Mucosa of descending colon (tissue), 3 donors: ENCODE measurements around the gene JAM2. TPM values are rescaled to one million over a fixed set of nuclear protein-coding genes. Genes with fewer than 3 reads are reported as not detected.
"Not testable (repeated sequence)": the region's sequence is repeated elsewhere in the genome, so short reads cannot be mapped to it uniquely, and the experiment has no call there.

Source experiments
- ATAC-seq: fragments of 200-7000 bp; cut with Tn5 transposase; one replicate; pipeline ENCODE4 v1.9.1; 2020; ENCODE audit warnings: mild to moderate bottlenecking, moderate library complexity
- DNase-seq, 3 donors: peaks; one replicate each; pipeline ENCODE4 v3.0.0-alpha.2; 2020
- H3K36me3 ChIP-seq: fragments of 200-600 bp; one replicate; pipeline ENCODE4 v1.8.0; 2021; ENCODE audit warnings: low read depth, mild to moderate bottlenecking
- H3K4me1 ChIP-seq: fragments of 200-600 bp; one replicate; pipeline ENCODE4 v1.8.0; 2021; ENCODE audit warnings: low read depth, mild to moderate bottlenecking
- H3K4me3 ChIP-seq: fragments of 200-600 bp; one replicate; pipeline ENCODE4 v1.8.0; 2021; ENCODE audit warnings: mild to moderate bottlenecking
- H3K9me3 ChIP-seq: fragments of 200-600 bp; one replicate; pipeline ENCODE4 v1.8.0; 2021; ENCODE audit warnings: mild to moderate bottlenecking
- CTCF ChIP-seq: fragments of 200-600 bp; IDR thresholded peaks from one replicate; pipeline ENCODE4 v1.8.0; 2022; ENCODE audit warnings: antibody characterized with exemption, mild to moderate bottlenecking
- intact Hi-C, 2 donors: fragments of 100-400 bp; cut with DNase I in 1 of 2; cut with micrococcal nuclease in 1 of 2; formaldehyde crosslinking; loops; one replicate each; pipeline versions ENCODE4 v1.11.0 to v1.11.1; 2022; cut with DNase I, micrococcal nuclease
- total RNA-seq, 3 donors: library from RNA; stranded (reverse); fragmentation: NEBNext Ultra II Directional in 2 of 3; extraction: Animal tissue kit (Norgen Biotek cat#: 25700) in 2 of 3; gene quantifications; one replicate each; pipeline versions ENCODE4 v1.2.1 to v1.2.4, GENCODE V29; 2021 to 2023
- donor health status: DM: no; HTN: no; CAD: no; lungs with moderate emphysema.
- donor health status: DM: no; HTN: no; CAD: no.
- donor health status: DM: no; HTN: yes; CAD: no.

Gene JAM2
- total RNA-seq, 3 donors from 2014 or later, result 6.5 to 23.0 (median 8.3) TPM

GRCh38 chr21:25688275-25689155 is 49.5 kb downstream of the JAM2 start:
- no peaks in the 10 kb centered on the region for H3K36me3 ChIP-seq
- TF ChIP-seq CTCF, result no peak
- intact Hi-C loops, result no loop called here
- no peaks in the 10 kb centered on the region for H3K9me3 ChIP-seq
- DNase-seq (no peak), ATAC-seq (no peak)
- H3K4me3 ChIP-seq, result no peak overlapping the region
- no peaks in the 10 kb centered on the region for H3K4me1 ChIP-seq

- Histone ChIP-seq H3K4me1 (no peaks in the 10 kb centered on the region), H3K9me3 (no peaks in the 10 kb centered on the region), H3K4me3 (no peak overlapping the region), H3K36me3 (no peaks in the 10 kb centered on the region)
- no peak for TF ChIP-seq CTCF
- DNase-seq (no peak), ATAC-seq (no peak)
- intact Hi-C loops, result no loop called here
These were observed 50.2 kb downstream of the JAM2 start for GRCh38 chr21:25689226-25689625.

GRCh38 chr21:25691976-25692375 is 52.9 kb downstream of the JAM2 start:
- TF ChIP-seq CTCF, result no peak
- no peaks in the 10 kb centered on the region for H3K4me1 ChIP-seq
- H3K4me3 ChIP-seq, result no peak overlapping the region
- intact Hi-C loops, result no loop called here
- H3K36me3 ChIP-seq, result no peaks in the 10 kb centered on the region
- DNase-seq, result no peak
- ATAC-seq, result no peak
- no peaks in the 10 kb centered on the region for H3K9me3 ChIP-seq

- H3K4me3 ChIP-seq, H3K4me1 ChIP-seq, ATAC-seq, H3K36me3 ChIP-seq, H3K9me3 ChIP-seq, DNase-seq, intact Hi-C loops: not testable (repeated sequence)
These were observed 56.4 kb downstream of the JAM2 start for GRCh38 chr21:25695461-25695860.

GRCh38 chr21:25700741-25701140 is 61.7 kb downstream of the JAM2 start:
- Histone ChIP-seq H3K36me3 (no peaks in the 10 kb centered on the region), H3K4me1 (no peaks in the 10 kb centered on the region), H3K9me3 (no peaks in the 10 kb centered on the region), H3K4me3 (no peak overlapping the region)
- no peak for TF ChIP-seq CTCF
- ATAC-seq, result no peak
- DNase-seq, result no peak
- intact Hi-C loops, result no loop called here

- no peaks in the 10 kb centered on the region for H3K4me1 ChIP-seq
- H3K36me3 ChIP-seq, result no peaks in the 10 kb centered on the region
- intact Hi-C loops, result no loop called here
- no peaks in the 10 kb centered on the region for H3K9me3 ChIP-seq
- no peak for TF ChIP-seq CTCF
- H3K4me3 ChIP-seq, result no peak overlapping the region
- DNase-seq, result no peak
- ATAC-seq, result peak; percentile 68
These were observed 62.5 kb downstream of the JAM2 start for GRCh38 chr21:25701529-25701928.
